ENCODE results near the gene LIPG.

Gene LIPG

GRCh38 chr18:49597157-49597931 lies 35.5 kb downstream of the LIPG start:
- Histone ChIP-seq H3K9me3 (ENCODE audit: insufficient read depth, low read length) (no peaks in the 10 kb centered on the region), H3F3A (ENCODE audit: insufficient read depth) (no peaks in the 10 kb centered on the region), H3K9ac (ENCODE audit: low read length) (no peak overlapping the region), H4K20me1 (ENCODE audit: low read depth, low read length) (no peaks in the 10 kb centered on the region), H3K9me2 (replicated peaks; ENCODE audit: insufficient read depth, low read length) (no peaks in the 10 kb centered on the region), H3K79me2 (ENCODE audit: insufficient read depth, low read length) (no peaks in the 10 kb centered on the region), H3K36me3 (ENCODE audit: low read length) (no peaks in the 10 kb centered on the region), H3K4me2 (ENCODE audit: low read depth, low read length, poor library complexity, severe bottlenecking) (no peak overlapping the region), H3K27me3 (ENCODE audit: low read length) (no peaks in the 10 kb centered on the region), H3K27ac (ENCODE audit: low read depth, low read length) (no peak overlapping the region), H2AFZ (ENCODE audit: low read depth, low read length, severe bottlenecking) (no peak overlapping the region), H3K4me3 (ENCODE audit: insufficient read depth, low read length, poor library complexity, severe bottlenecking) (no peak overlapping the region)
- TF ChIP-seq CTCF (IDR thresholded peaks at IDR 0.05; ENCODE audit: insufficient read depth, low read length, poor library complexity, severe bottlenecking) (no peak), EZH2phosphoT487 (conservative IDR thresholded peaks at IDR 0.05; ENCODE audit: low read length) (no peak)

DNA sequence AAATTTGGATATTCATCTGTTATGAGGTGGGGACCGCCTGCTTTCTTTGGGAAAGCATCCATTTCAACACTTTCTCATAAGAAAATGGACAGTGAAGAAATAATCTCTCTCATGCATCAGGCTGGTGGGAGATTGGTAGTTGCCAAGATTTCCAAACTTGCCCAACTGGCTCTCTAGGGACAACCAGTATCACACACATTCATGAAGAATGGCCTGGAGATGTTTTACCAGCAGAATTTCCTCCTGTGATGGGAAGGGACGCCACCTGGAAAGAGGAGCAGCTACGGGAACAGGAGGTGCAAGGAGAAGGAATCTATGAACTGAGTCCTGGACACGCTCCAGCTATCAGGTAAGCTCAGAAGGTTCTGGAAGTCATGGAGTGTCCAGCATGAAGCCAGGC lies 39.4 kb downstream of the LIPG start:
- no peaks in the 10 kb centered on the region for H3K9me2 ChIP-seq (replicated peaks; ENCODE audit: insufficient read depth, low read length)
- H3K4me2 ChIP-seq (ENCODE audit: low read depth, low read length, poor library complexity, severe bottlenecking): no peak overlapping the region
- no peaks in the 10 kb centered on the region for H3F3A ChIP-seq (ENCODE audit: insufficient read depth)
- H3K4me3 ChIP-seq (ENCODE audit: insufficient read depth, low read length, poor library complexity, severe bottlenecking): no peak overlapping the region
- H3K36me3 ChIP-seq (ENCODE audit: low read length): no peaks in the 10 kb centered on the region
- H3K9ac ChIP-seq (ENCODE audit: low read length): no peak overlapping the region
- H3K79me2 ChIP-seq (ENCODE audit: insufficient read depth, low read length): no peaks in the 10 kb centered on the region
- H4K20me1 ChIP-seq (ENCODE audit: low read depth, low read length): no peaks in the 10 kb centered on the region
- peaks cover 7% of the 10 kb centered on the region; the same call in 1 of the 2 replicates for H3K9me3 ChIP-seq (ENCODE audit: insufficient read depth, low read length)
- no peak overlapping the region for H2AFZ ChIP-seq (ENCODE audit: low read depth, low read length, severe bottlenecking)
- H3K27me3 ChIP-seq (ENCODE audit: low read length): 0 out of 2 replicates have a peak, but pooled peaks cover 5% of the 10 kb centered on the region
- no peak for TF ChIP-seq CTCF (IDR thresholded peaks at IDR 0.05; ENCODE audit: insufficient read depth, low read length, poor library complexity, severe bottlenecking)
- TF ChIP-seq EZH2phosphoT487 (conservative IDR thresholded peaks at IDR 0.05; ENCODE audit: low read length): no peak
- H3K27ac ChIP-seq (ENCODE audit: low read depth, low read length): no peak overlapping the region

DNA sequence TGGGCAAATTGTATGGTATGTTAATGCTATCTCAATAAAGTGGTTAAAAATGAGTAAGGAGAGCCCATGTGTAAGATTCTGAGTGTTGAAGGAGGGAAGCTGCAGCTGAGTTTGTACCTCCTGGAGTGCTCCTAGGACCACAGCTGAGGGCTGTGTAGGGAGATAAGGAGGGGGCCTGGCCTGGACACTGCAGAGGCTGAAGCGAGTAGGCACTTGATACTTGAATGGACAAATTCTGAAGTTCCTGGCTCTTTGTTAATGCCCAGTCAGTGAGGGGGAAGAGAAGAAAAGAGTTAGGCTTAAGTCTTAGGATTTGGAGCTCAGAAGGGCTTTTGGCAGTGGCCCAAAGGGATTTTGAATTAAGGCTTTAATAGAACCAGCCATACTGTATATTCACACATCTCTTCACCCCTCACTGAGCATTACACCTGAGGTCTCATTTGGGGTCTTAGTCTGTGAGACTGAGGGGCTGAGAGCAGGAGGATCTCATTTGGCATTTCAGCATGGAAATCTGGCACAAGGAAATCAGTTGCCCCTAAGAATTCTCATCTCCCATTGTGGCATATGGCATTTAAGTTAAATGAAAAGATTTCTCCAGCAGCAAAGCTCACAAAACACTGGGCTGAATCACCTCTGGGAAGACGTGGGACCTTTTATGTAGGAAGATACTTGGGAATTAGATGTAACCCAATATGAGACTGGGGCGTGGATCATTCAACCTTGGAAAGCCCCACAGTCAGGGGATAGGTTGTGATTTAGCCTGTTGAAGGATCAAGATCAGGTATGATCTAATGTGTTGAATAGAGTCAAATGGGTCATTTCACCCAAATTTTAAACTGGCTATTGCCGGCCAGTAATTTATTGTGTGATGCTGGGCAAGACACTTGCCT lies 46.8 kb downstream of the LIPG start:
- Histone ChIP-seq H3K27me3 (ENCODE audit: low read length) (0 out of 2 replicates have a peak, but pooled peaks cover 5% of the 10 kb centered on the region), H3K4me2 (ENCODE audit: low read depth, low read length, poor library complexity, severe bottlenecking) (no peak overlapping the region), H3K36me3 (ENCODE audit: low read length) (no peaks in the 10 kb centered on the region), H3K79me2 (ENCODE audit: insufficient read depth, low read length) (no peaks in the 10 kb centered on the region), H3K9ac (ENCODE audit: low read length) (no peak overlapping the region), H3K27ac (ENCODE audit: low read depth, low read length) (no peak overlapping the region), H3K4me3 (ENCODE audit: insufficient read depth, low read length, poor library complexity, severe bottlenecking) (no peak overlapping the region), H3F3A (ENCODE audit: insufficient read depth) (no peaks in the 10 kb centered on the region), H2AFZ (ENCODE audit: low read depth, low read length, severe bottlenecking) (no peak overlapping the region), H3K9me2 (replicated peaks; ENCODE audit: insufficient read depth, low read length) (no peaks in the 10 kb centered on the region), H3K9me3 (ENCODE audit: insufficient read depth, low read length) (peaks cover 7% of the 10 kb centered on the region; the same call in 1 of the 2 replicates), H4K20me1 (ENCODE audit: low read depth, low read length) (no peaks in the 10 kb centered on the region)
- TF ChIP-seq CTCF (IDR thresholded peaks at IDR 0.05; ENCODE audit: insufficient read depth, low read length, poor library complexity, severe bottlenecking) (no peak), EZH2phosphoT487 (conservative IDR thresholded peaks at IDR 0.05; ENCODE audit: low read length) (no peak)
